HCT116 (cell line): ENCODE results near the gene MAPKBP1. TPM values are rescaled to one million over a fixed set of nuclear protein-coding genes. Genes with fewer than 3 reads are reported as not detected.

Source experiments
- ATAC-seq: fragments of 200-7000 bp; cut with Tn5 transposase; 2 replicates; pipeline ENCODE4 v1.9.1; 2020; ENCODE audit warnings: mild to moderate bottlenecking, moderate library complexity
- BruUV-seq: library from RNA; stranded (reverse); fragments of 400-500 nt; replicated peaks from 2 replicates; lab custom pipeline; 2021; lab: Mats Ljungman, UMichigan
- CTCF ChIA-PET: fragments of 300-600 bp; sonication (Branson Sonifier 250); formaldehyde crosslinking; loops from one replicate; lab custom pipeline; 2021; ENCODE audit warnings: antibody characterized with exemption; lab: Charles Lee
- POLR2A ChIA-PET: fragments of 300-600, 350-600 bp; sonication (Branson Sonifier 250); formaldehyde crosslinking; loops from one replicate; lab custom pipeline; 2021; ENCODE audit warnings: antibody characterized with exemption; lab: Charles Lee
- RAD21 ChIA-PET, 2 experiments: fragments of 300-600 bp; sonication (Branson Sonifier 250); formaldehyde crosslinking; loops; one replicate each; lab custom pipeline; 2023; ENCODE audit warnings: low total read pairs in 2 of 2; ENCODE audit not compliant: uncharacterized antibody in 2 of 2, unreplicated experiment in 2 of 2, low non-redundant PET in 1 of 2; lab: Charles Lee
- DNase-seq: peaks from one replicate; pipeline ENCODE4 v3.0.0-alpha.2; 2010; ENCODE audit warnings: low read depth, low spot score
- H2AFZ ChIP-seq: fragments of 200-600 bp; shearing (Covaris generic), sonication (generic); 2 replicates; pipeline ENCODE4 v1.6.1; 2017; ENCODE audit warnings: low read depth, mixed run types, mixed read lengths, antibody characterized with exemption, low read length; ENCODE audit not compliant: poor library complexity, severe bottlenecking
- H3K27ac ChIP-seq: 2 replicates; pipeline ENCODE4 v1.5.1; 2012; ENCODE audit warnings: low read depth, low read length
- H3K27me3 ChIP-seq: fragments of 200-600 bp; sonication (generic); 2 replicates; pipeline ENCODE4 v1.6.1; 2016; ENCODE audit warnings: mixed run types, low read length, mixed read lengths; ENCODE audit not compliant: insufficient read depth
- H3K36me3 ChIP-seq, 2 experiments: fragments of 200-500 bp in 1 of 2; fragments of 200-600 bp in 1 of 2; sonication (Bioruptor generic) in 1 of 2; sonication (generic) in 1 of 2; 2 replicates each; pipeline versions ENCODE4 v1.5.1 to v1.6.1; 2014 to 2016; ENCODE audit warnings: low read length in 2 of 2, inconsistent platforms in 1 of 2, mixed read lengths in 1 of 2, mixed run types in 1 of 2; ENCODE audit not compliant: insufficient read depth in 2 of 2, control insufficient read depth in 1 of 2
- H3K4me1 ChIP-seq, 2 experiments: fragments of 200-600 bp in 1 of 2; sonication (generic) in 1 of 2; 2 replicates each; pipeline versions ENCODE4 v1.5.1 to v1.6.1; 2012 to 2017; ENCODE audit warnings: low read length in 2 of 2, inconsistent platforms in 1 of 2, mild to moderate bottlenecking in 1 of 2, mixed read lengths in 1 of 2, mixed run types in 1 of 2, moderate library complexity in 1 of 2; ENCODE audit not compliant: insufficient read depth in 2 of 2, control insufficient read depth in 1 of 2
- H3K4me2 ChIP-seq: fragments of 200-600 bp; sonication (generic); 2 replicates; pipeline ENCODE4 v1.6.1; 2017; ENCODE audit warnings: mixed run types, low read length, mixed read lengths
- H3K4me3 ChIP-seq, 2 experiments: fragments of 200-600 bp in 1 of 2; sonication (generic) in 1 of 2; replicated peaks in 1 of 2; 2 replicates each; pipeline ENCODE4 v1.5.1; 2011 to 2016; ENCODE audit warnings: low read length in 2 of 2, control low read depth in 1 of 2, low read depth in 1 of 2, mild to moderate bottlenecking in 1 of 2, mixed read lengths in 1 of 2, mixed run types in 1 of 2
- H3K79me2 ChIP-seq: fragments of 200-600 bp; sonication (generic); 2 replicates; pipeline ENCODE4 v1.6.1; 2017; ENCODE audit warnings: mild to moderate bottlenecking, mixed run types, low read length, moderate library complexity, mixed read lengths; ENCODE audit not compliant: insufficient read depth
- H3K9ac ChIP-seq: fragments of 200-600 bp; sonication (generic); 2 replicates; pipeline ENCODE4 v1.6.1; 2016; ENCODE audit warnings: low read length, mixed read lengths
- H3K9me2 ChIP-seq: fragments of 200-600 bp; sonication (generic), shearing (Covaris generic); 2 replicates; pipeline ENCODE4 v1.6.1; 2017; ENCODE audit warnings: mixed run types, mild to moderate bottlenecking, moderate library complexity; ENCODE audit not compliant: insufficient read depth
- H3K9me3 ChIP-seq, 2 experiments: fragments of 200-500 bp in 1 of 2; fragments of 200-600 bp in 1 of 2; sonication (Bioruptor generic) in 1 of 2; sonication (generic) in 1 of 2; 2 replicates each; pipeline ENCODE4 v1.6.1; 2014 to 2017; ENCODE audit warnings: low read length in 2 of 2, mixed read lengths in 2 of 2, inconsistent platforms in 1 of 2, low read depth in 1 of 2, mild to moderate bottlenecking in 1 of 2, mixed run types in 1 of 2, moderate library complexity in 1 of 2; ENCODE audit not compliant: control insufficient read depth in 1 of 2, insufficient read depth in 1 of 2
- H4K20me1 ChIP-seq: fragments of 200-600 bp; sonication (generic), shearing (Covaris generic); 2 replicates; pipeline ENCODE4 v1.6.1; 2017; ENCODE audit warnings: mixed run types, mild to moderate bottlenecking, moderate library complexity; ENCODE audit not compliant: insufficient read depth
- CBX3 ChIP-seq: IDR thresholded peaks from 2 replicates; pipeline ENCODE4 v1.6.1; 2012; ENCODE audit warnings: low read depth
- EZH2 ChIP-seq: fragments of 200-600 bp; sonication (generic); IDR thresholded peaks from 2 replicates; pipeline ENCODE4 v1.6.1; 2017; ENCODE audit warnings: antibody characterized with exemption, mixed run types
- FOSL1 ChIP-seq: IDR thresholded peaks from 2 replicates; pipeline ENCODE4 v1.6.1; 2012; ENCODE audit warnings: low read depth
- JUND ChIP-seq: IDR thresholded peaks from 2 replicates; pipeline ENCODE4 v1.6.1; 2012
- POLR2A ChIP-seq: IDR thresholded peaks from 2 replicates; pipeline ENCODE4 v1.7.0; 2011; ENCODE audit warnings: borderline replicate concordance; ENCODE audit not compliant: insufficient read depth, insufficient read length; ENCODE audit errors: extremely low read depth
- POLR2AphosphoS5 ChIP-seq: IDR thresholded peaks from 2 replicates; pipeline ENCODE4 v1.6.1; 2011; ENCODE audit warnings: mild to moderate bottlenecking, low read depth, low read length, moderate library complexity
- SIN3A ChIP-seq: IDR thresholded peaks from 2 replicates; pipeline ENCODE4 v1.6.1; 2012; ENCODE audit warnings: low read depth
- TCF7L2 ChIP-seq: IDR thresholded peaks from 2 replicates; pipeline ENCODE4 v1.7.0; 2011; ENCODE audit warnings: borderline replicate concordance, inconsistent platforms; ENCODE audit not compliant: insufficient read depth, insufficient read length; ENCODE audit errors: extremely low read depth
- ZNF274 ChIP-seq: fragments of 200-500 bp; sonication (Bioruptor generic); IDR thresholded peaks from 2 replicates; pipeline ENCODE4 v1.6.1; 2014; ENCODE audit warnings: mild to moderate bottlenecking, low read depth, low read length, inconsistent platforms
- intact Hi-C: fragments of 100-400 bp; cut with micrococcal nuclease; formaldehyde crosslinking; loops from 2 replicates; pipeline ENCODE4 v1.10.0; 2022
- total RNA-seq: library from RNA; stranded (reverse); gene quantifications from one replicate; pipeline ENCODE4 v1.2.1, GENCODE V29; 2021; ENCODE audit not compliant: unreplicated experiment
- TF ChIP-seq, protein P1 (sequence below): IDR thresholded peaks from 2 replicates; pipeline ENCODE4 v1.6.1; 2011; ENCODE audit warnings: mild to moderate bottlenecking, low read length, moderate library complexity; ENCODE audit not compliant: insufficient replicate concordance; ENCODE audit errors: extremely low read depth

MAPKBP1 gene
- total RNA-seq, 1 experiment from 2014 or later = 21.3 TPM

DNA sequence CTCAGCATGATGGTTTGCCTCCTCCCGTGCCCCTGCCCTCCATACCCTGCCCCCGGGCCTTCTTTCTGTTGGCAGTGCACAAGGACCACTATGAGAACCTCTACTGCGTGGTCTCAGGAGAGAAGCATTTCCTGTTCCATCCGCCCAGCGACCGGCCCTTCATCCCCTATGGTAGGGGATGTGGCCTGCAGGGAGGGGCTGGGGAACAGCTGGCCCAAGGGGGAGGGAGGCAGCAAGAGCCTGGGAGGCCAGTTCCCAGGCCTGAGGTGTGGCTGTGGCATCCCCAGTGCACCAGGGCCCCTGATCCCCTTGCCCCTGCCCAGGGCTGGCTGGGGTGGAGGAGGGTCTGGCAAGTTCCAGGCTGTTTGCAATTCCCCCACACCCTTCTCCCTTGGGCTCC is 61.8 kb downstream of the MAPKBP1 start (continued):
- TF ChIP-seq TCF7L2 = no peak
- no peak for TF ChIP-seq CBX3
- TF ChIP-seq SIN3A = no peak
- no peak for TF ChIP-seq FOSL1
- no peak for TF ChIP-seq EZH2
- TF ChIP-seq POLR2A = no peak
- TF ChIP-seq, protein P1, sequence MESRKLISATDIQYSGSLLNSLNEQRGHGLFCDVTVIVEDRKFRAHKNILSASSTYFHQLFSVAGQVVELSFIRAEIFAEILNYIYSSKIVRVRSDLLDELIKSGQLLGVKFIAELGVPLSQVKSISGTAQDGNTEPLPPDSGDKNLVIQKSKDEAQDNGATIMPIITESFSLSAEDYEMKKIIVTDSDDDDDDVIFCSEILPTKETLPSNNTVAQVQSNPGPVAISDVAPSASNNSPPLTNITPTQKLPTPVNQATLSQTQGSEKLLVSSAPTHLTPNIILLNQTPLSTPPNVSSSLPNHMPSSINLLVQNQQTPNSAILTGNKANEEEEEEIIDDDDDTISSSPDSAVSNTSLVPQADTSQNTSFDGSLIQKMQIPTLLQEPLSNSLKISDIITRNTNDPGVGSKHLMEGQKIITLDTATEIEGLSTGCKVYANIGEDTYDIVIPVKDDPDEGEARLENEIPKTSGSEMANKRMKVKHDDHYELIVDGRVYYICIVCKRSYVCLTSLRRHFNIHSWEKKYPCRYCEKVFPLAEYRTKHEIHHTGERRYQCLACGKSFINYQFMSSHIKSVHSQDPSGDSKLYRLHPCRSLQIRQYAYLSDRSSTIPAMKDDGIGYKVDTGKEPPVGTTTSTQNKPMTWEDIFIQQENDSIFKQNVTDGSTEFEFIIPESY = no peak

DNA sequence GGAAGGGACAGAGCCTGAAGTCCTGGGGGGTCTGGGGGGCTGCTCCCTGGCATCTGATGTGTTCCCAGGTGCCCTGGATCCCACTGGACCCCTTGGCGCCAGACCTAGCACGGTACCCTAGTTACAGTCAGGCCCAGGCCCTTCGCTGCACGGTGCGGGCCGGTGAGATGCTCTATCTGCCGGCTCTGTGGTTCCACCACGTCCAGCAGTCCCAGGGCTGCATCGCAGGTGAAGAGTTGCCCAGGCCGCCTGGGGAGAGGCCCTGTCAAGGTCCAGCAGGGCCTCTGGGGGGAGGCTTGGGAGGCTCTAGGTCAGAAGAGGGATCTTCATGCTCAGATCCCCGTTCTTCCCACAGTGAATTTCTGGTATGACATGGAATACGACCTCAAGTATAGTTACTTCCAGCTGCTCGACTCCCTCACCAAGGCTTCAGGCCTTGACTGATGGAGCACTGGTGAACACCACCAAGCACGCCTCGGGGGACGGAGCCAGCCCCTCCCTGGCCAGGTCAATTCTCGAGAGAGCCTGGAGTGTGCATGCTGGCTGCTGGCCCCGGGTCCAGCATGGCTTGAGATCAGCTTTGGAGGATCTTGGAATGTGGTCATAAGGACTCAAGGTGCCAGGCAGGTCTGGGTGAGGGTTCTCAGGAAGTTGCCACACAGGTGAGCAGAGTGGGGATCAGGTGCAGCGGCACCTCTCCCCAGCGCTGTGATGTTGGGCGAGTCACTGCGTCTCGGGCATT is 62.6 kb downstream of the MAPKBP1 start:
- ATAC-seq = no peak
- no peak overlapping the region for H2AFZ ChIP-seq
- no peaks in the 10 kb centered on the region for H3K79me2 ChIP-seq
- POLR2A ChIA-PET = no interaction called here
- intact Hi-C loops = no loop called here
- TF ChIP-seq POLR2AphosphoS5 = no peak
- no peak for TF ChIP-seq FOSL1
- no peak for TF ChIP-seq TCF7L2
- no peak for TF ChIP-seq ZNF274
- TF ChIP-seq JUND = no peak
- TF ChIP-seq, all 23 proteins: peak for 0
- ChIA-PET RAD21 (no interaction called here), CTCF (interaction anchor here (1.3 kb wide), 1 partner anchor 62 kb away, joined by 3 read pairs; the partner anchor contains the start of gene MAPKBP1)
- H4K20me1 ChIP-seq = no peaks in the 10 kb centered on the region
- H3K4me1 ChIP-seq = peaks cover 9 to 12% of the 10 kb centered on the region in 2 experiments; a peak in 2 of 4 replicates
- H3K4me3 ChIP-seq = no peak overlapping the region
- no peak overlapping the region for H3K9ac ChIP-seq
- H3K9me3 ChIP-seq = no peaks in the 10 kb centered on the region
- no peak overlapping the region for H3K4me2 ChIP-seq
- BruUV-seq = no TSS peak
- no peak overlapping the region for H3K27ac ChIP-seq
- no peak for DNase-seq
- no peaks in the 10 kb centered on the region for H3K27me3 ChIP-seq
- no peaks in the 10 kb centered on the region for H3K36me3 ChIP-seq
- no peaks in the 10 kb centered on the region for H3K9me2 ChIP-seq
